GM18858 (cell line): ENCODE measurements around the gene KRTAP10-5.
"Not testable (repeated sequence)": the region's sequence is repeated elsewhere in the genome, so short reads cannot be mapped to it uniquely, and the experiment has no call there.

Source experiments
- ATAC-seq: cut with Tn5 transposase; IDR thresholded peaks from one replicate; pipeline ENCODE4 v1.9.1; 2021; ENCODE audit not compliant: unreplicated experiment

KRTAP10-5 gene

DNA sequence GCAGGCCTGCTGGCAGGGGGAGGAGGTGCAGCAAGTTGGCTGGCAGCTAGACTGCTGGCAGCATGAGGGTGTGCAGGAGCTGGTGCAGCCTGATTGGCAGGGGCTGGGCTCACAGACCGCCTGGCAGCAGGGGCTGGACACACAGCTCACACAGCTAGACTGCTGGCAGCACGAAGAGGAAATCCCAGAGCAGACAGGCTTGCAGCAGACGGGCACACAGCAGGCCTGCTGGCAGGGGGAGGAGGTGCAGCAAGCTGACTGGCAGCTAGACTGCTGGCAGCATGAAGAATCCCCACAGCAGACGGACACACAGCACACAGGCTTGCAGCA lies 11.4 kb upstream of the KRTAP10-5 start:
- not testable (repeated sequence) for ATAC-seq

DNA sequence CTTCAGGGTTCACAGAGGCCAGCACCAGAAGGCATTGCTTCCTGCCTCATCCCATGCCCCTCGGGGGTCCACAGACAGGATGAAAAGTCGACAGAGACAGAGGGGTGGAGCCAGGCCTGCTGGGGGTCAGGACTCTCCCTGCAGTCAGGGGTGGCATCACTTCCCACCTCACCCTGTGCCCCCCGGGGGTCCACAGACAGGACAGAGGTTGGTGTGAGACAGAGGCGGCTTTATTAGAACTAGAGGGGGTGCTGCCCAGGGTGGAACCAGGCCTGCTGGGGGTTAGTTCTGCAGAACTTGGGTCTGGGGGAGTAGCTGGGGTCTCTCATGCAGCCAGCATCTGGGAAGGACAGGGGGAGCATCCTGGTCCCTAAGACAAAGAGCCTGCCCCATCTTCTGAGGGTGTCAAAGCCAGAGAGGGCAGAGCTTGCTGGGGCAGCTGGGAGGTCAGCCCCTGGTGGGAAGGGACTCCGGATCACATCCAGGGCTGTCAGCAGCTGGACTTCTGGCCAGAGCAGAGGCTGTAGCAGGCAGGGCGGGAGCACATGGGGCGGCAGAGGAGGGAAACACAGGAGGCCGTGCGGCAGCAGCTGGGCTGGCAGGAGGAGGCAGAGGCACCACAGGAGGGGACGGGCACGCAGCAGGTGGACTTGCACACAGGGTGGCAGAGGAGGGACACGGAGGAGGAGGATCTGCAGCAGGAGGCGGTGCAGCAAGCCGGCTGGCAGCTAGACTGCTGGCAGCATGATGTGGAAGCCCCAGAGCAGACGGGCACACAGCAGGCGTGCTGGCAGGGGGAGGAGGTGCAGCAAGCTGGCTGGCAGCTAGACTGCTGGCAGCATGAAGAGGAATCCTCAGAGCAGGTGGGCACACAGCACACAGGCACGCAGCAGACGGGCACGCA lies 10.7 kb upstream of the KRTAP10-5 start:
- not testable (repeated sequence) for ATAC-seq

DNA sequence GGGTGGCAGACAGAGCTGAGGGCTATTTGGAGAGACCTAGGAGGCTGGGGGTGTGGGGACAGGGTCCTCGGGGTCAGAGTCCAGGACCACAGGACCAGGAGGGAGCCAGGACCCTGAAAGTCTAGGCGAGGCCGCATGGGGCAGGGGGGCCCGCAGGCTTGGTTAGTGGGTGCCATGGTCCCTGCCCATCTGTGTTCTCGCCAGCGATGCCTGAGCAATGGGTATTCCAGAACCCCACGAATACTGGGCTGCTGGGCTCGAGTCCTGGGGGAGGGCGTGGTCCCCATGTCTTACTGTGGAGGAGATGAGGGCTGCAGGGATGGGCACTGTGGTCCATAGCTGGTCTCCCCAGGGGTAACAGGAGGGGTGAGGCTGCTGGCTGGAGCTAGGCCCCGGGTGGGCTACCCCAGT lies 9.9 kb upstream of the KRTAP10-5 start:
- no peak for ATAC-seq

DNA sequence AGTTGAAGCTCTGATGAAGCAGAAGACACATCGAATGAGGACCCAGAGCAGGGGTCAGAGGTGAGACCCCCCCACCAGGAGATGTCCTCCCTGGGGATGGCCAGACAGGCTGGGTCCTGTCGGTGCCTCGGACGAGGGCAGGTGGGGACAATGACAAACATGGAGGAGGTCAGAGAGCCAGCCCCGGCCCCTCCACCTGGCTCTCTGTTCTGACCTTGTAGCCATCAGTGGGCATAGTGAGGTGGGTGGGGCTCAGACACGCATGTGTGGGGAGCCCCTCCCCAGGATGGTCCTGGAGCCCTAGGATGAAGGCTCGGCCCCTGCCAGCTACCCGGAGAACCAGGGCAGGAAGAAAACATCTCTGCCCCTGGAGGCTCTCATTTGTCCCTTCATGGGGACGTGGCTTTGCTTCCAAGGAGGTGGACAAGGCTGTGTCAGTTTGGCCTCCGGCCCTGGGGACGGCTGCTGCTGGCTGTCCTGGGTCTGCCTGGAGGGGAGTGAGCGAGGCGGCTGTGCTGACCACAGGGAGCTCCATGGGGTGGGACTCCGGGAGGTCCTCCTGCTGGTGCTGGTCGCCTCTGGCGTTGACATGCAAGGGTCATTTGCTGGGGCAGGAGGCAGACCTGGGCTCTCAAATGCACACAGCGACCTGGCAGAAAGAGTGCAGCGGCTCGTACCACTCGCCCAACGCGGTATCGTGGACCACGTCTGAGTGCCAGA lies 9.3 kb upstream of the KRTAP10-5 start:
- ATAC-seq: no peak

DNA sequence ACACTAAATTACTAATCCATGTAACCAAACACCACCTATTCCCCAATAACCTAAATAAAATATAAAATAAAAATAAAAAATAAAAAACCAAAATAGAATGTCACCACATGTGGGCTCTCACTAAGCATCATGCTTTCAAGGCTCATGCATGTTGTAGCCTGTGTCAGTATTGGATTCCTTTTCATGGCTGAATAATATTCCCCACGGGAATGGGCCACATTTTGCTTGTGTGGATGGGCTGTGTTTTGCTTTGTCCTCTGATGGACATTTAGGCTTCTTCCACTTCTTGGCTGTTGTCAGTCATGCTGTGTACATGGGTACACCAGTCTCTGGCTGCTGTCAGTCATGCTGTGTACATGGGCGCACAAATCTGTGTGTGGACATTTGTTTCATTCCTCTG lies 8.7 kb upstream of the KRTAP10-5 start:
- no peak for ATAC-seq

DNA sequence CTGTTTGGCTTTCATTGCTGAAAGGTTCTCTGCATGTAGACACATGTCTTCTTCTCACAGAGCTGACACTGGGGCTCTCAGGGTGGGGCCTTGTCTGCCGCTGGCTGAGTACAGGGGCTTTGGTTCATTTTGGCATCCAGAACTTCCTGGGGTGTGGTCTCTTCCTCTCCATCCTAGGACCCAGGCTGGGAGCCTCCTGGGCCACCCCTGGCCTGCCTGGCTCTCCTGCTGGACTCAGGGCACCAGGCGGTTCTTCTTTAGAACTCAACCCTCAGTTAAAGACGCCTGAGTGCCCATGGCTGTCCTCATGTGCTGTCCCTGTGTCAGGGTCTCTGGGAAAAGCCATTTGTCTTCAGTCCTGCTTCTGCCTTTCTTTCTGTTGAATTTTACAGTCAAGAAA lies 5.5 kb upstream of the KRTAP10-5 start:
- no peak for ATAC-seq

DNA sequence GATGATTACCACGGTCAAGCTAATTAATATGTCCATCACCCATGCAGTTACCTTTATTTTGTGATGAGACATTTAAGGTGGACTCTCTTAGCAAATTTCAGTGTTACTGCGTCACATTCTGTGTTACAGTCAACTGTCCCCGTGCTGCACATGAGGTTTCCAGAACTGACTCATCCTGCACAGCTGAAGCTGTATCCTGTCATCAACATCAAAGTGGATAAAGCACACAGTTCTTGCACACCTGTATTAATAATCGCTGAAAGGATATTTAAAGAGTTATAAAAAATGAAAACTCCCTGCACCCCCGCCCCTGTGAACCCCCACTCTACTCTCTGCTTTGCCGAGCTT lies 3.4 kb upstream of the KRTAP10-5 start:
- ATAC-seq: no peak

DNA sequence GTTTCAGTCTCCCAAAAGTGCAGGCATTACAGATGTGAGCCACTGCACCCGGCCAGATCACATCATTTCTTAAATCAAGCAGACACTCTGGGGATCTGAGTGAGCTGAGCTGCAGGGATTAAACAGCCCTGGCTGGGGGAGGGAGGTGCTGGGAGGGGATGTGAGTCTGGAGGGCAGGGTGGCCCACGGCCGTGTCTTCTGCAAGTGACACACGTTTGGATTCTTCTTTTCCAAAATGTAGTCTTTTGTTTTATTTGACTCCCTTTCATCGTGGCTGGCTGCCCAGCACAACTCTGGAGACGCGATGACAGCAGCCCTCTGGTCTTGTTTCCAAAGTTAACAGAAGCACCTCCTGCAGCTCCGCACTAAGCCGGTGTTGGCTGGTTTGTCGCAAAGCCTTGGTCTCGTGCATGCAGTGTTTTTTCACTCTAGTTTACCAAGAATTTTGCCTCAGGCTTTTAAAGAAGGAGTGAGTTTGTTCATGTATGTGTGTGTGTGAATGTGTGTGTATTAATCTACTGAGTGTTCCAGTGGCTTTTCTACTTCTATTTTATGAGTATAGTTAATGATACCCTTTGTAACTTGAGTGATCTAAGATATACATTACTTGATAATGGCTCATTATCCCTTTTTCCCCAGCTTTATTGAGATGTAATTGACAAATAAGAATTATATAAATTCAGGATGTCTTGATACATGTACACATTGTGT lies 2.8 kb upstream of the KRTAP10-5 start:
- no peak for ATAC-seq

DNA sequence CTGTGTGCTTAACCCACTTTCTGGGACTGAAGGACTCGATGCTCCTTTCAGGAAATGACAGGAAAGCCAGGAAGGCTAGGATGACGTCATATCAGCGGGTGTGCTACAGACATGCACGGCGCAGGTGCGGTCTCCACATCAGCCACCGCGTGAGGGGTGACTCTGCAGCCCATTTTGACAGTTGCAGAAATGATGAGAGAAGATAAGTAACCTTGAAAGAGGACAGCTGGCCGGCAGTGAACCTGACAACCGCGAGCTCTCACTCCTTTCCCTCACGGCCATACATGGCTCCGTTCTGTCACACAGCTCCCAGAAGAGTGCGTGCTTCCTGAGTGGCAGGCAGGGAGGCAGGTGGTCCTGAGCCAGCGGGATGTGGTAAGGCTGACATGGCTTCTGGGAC lies 1.7 kb upstream of the KRTAP10-5 start:
- ATAC-seq: no peak

DNA sequence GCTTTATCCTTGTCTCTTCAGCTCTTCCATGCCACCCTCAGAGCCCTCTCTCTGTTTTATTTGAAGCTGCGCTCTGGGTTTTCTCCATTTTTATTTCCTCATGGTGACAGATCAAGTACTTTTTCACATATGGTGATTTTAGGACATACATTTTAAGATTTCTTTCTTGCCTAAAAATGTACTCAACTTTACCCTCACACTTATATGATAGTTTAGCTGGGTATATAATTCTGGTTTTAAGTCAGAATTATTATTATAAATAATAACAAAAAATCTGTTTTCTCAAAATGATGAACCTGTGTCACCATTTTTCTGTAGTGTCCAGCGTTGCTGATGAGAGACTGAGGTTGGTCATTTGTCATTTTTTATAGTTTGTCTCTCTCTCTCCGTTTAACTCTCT lies 754 bp upstream of the KRTAP10-5 start:
- no peak for ATAC-seq

DNA sequence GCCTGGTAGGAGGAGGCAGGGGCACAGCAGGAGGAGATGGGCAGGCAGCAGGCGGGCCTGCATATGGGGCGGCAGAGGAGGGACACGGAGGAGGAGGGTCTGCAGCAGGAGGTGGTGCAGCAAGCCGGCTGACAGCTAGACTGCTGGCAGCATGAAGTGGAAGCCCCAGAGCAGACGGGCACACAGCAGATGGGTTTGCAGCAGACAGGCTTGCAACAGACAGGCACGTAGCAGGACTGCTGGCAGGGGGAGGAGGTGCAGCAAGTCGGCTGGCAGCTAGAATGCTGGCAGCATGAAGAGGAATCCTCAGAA lies 615 bp downstream of the KRTAP10-5 start:
- no peak for ATAC-seq

DNA sequence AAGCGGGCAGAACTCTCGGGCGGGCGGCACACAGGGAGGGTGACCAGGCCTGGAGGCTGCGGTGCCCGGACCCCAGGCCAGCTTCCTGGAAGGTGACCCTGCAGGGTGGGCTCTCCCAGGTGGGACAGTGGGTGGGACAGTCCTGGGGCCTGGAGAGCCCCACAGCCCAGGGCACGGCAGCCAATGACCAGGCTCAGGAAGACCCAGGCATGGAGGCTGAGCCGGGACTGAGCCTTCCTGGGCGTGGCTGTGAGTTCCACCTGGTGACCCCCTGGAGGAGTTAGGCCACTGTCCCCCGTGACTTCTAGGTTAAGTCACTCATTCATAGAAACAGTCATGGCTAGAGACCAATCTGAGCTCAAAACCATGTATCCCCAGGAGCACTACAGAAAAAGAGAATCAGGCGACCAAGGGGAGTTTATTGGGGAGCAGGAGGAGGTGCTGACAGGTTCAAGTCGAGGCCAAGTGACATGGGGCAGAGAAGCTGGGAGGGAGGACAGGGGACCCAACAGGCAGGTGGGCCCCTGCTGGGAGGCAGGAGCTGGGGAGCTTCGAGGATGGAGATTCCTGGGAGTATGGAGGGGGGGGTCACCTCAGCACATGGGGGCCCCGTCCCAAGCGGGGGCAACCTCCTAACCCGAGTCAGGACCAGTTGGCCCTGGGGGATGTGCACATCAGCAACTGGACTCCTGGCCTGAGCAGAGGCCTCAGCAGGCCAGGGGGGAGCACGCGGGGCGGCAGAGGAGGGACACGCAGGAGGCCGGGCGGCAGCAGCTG lies 1.2 kb downstream of the KRTAP10-5 start:
- no peak for ATAC-seq

DNA sequence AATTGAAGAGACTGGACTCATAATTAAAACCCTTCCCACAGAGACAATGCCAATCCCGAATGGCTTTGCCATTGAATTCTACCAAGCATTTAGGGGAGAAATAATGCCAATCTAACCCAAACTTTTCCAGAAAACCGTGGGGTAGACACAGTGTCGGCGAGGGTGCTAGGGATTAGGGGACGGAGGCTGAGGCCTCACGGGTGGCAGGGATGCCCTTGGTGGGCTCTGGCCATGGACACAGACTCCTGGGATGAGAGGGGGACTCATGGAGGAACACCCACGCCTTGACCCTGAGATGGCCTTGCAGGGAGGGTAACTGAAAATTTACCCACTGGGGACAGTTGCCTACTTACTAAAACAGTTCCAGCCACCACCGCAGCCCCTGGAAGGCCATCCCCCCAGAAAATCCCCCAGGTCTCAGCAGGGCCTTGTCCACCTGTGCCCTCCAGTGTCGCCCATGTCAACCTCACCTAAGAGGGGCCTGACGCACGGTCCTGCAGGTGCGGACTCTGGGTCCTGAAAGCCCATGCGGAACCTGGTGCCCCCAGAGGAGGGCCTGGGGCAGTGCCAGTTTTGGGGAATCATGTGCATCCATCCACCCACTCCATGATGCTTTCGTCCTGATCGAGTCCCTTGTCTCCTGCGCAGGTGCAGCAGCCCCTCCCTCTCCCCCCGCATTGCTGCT lies 1.9 kb downstream of the KRTAP10-5 start:
- ATAC-seq: no peak

DNA sequence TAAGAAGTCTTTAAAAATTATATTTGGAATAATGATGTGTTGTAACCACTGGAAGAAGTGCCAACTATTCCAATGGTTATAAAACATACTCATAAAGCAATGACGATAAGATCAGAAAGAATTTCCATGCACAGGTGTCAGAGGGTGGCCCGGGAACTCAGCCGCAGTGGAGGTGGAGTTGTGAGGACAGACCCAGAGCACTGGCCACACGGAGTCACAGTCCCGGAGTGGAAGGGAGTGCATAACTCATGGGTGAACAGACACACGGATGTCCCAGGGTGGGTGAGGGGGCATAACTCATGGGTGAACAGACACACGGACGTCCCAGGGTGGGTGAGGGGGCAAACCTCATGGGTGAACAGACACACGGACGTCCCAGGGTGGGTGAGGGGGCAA lies 4.4 kb downstream of the KRTAP10-5 start:
- no peak for ATAC-seq

DNA sequence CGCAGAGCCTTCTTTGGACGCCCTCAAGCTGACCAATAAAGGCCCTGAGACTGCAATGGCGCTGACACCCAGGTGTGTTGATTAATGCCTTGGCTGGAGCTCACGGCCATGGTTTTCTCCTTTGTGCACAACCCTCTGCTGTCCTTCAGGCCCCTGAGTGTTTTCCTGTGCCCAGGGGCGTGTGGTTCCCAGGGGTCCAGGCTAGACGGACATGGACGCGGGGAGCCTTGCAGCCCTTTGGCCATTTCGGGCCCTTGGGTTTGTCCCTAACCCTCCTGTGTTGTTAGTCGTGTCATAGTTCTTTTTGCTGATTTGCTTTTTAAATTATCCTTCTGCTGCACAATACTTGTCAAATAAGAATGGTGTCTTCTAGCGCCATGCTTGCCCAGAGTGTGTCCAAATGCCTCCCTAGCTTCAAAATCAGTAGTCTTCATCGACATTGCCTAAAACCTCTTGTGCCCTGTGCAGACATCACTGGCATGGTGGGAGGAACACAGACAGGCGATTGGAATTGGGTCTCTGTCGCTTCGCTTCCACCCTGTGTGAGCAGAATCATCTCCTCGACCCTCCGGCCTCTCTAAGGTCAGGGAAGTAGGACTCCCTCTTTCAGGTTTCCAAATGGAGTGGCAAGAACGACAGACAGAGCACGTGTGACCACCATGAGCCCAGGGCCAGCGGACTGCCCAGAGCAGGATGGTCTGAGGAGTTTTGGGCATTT lies 4.9 kb downstream of the KRTAP10-5 start:
- no peak for ATAC-seq

DNA sequence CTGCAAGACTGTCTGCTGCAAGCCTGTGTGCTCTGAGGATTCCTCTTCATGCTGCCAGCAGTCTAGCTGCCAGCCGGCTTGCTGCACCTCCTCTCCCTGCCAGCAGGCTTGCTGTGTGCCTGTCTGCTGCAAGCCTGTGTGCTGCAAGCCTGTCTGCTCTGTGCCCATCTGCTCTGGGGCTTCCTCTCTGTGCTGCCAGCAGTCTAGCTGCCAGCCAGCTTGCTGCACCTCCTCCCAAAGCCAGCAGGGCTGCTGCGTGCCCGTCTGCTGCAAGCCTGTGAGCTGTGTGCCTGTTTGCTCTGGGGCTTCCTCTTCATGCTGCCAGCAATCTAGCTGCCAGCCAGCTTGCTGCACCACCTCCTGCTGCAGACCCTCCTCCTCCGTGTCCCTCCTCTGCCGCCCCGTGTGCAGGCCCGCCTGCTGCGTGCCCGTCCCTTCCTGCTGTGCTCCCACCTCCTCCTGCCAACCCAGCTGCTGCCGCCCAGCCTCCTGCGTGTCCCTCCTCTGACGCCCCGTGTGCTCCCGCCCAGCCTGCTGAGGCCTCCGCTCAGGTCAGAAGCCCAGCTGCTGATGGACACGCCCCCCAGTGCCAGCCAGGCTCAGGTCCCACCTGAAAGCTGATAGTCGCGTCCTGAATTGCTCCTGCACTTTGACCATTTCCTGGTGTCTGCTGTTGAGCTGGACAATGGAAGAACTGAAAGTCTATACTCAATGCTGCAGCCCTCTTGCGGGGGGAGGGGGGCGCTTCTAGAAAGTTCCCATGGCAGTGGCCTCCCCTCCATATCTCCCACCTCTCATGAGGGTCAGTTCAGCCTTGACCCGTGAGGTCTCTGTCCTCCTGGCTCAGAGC lies 5.7 kb downstream of the KRTAP10-5 start:
- ATAC-seq: no peak

DNA sequence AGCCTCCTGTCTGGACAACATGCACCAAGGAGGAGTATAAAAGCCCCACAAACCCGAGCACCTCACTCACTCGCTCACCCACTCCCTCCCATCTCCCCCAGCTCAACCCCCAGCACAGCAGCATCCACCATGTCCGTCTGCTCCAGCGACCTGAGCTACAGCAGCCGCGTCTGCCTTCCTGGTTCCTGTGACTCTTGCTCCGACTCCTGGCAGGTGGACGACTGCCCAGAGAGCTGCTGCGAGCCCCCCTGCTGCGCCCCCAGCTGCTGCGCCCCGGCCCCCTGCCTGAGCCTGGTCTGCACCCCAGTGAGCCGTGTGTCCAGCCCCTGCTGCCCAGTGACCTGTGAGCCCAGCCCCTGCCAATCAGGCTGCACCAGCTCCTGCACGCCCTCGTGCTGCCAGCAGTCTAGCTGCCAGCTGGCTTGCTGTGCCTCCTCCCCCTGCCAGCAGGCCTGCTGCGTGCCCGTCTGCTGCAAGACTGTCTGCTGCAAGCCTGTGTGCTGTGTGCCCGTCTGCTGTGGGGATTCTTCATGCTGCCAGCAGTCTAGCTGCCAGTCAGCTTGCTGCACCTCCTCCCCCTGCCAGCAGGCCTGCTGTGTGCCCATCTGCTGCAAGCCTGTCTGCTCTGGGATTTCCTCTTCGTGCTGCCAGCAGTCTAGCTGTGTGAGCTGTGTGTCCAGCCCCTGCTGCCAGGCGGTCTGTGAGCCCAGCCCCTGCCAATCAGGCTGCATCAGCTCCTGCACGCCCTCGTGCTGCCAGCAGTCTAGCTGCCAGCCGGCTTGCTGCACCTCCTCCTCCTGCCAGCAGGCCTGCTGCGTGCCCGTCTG lies 6.6 kb downstream of the KRTAP10-5 start, which contains the start of gene KRTAP10-4:
Gene KRTAP10-4 (plus strand): TSS at position 100 of the 827 bp plus-strand sequence. CDS start 30 bp downstream, at position 130.
- not testable (repeated sequence) for ATAC-seq

DNA sequence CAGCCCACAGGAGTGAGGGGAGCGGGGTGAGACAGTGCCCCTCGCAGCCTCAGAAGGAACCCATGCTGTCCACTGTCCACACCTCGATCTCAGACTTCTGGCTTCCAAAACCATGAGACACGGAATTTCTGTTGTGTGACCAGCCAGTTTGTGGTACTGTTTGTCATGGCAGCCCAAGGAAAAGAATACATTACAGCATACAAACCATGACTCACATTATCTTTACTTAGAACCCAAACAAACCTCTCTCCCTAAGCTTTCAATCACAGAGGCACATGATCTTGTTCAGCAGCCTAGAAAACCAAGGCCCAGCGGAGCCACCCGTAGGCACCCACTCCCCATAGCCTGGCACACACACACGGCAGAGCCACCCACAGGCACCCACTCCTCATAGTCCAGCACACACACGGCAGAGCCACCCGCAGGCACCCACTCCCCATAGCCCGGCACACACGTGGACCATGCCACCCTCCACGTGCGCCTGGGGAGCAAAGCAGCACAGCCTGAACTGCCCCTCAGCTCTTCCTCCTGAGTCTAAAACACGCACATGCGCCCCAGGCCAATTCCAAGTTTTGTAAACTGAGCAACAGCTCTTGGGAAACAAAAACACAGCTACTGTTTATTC lies 7.3 kb downstream of the KRTAP10-5 start:
- ATAC-seq: no peak
